ENCODE data around the gene FSTL5.

FSTL5 gene

DNA sequence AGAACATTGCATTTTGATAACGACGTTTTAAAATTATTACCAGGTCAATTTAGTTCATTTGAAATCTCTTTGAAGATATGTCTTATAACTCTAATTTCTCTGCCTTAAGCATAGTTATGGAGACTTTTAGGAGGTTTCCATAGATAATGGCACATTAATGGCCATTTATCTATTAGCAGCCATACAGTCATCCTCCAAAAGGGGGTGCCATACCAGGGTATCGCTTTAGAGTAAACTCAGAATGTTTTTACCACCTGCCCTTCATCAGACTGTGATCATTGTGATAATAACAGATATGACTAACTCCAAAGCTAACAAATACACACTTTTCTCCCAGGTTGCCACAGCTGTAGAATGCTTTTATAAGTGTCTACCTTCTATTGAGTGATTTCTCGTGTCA lies 461.5 kb downstream of the FSTL5 start:
- DNase-seq, result no peak

- DNase-seq, result no peak
Observed at GRCh38 chr4:161696944-161697343, 466.9 kb downstream of the FSTL5 start.

DNA sequence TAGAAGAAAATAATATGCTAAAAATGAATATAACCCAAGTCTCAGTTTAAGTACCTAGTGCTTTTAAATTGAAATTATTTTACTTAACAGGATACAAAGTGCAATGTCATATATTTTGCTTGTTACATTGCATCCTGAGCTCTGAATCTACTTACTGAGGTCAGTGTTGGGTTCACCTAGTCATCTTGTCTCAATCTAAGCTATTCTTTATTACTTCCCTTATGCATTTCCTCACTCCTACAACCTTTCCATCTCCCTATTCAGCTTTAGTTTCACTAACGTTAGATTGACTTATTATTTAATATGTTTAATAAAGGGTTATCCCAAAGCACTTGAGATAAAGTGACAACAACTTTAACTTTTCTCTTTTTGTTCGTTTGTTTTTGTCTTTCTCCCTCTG lies 483.7 kb downstream of the FSTL5 start:
- no peak for DNase-seq

GRCh38 chr4:161664740-161665139 lies 499.1 kb downstream of the FSTL5 start:
- DNase-seq, result no peak

GRCh38 chr4:161663844-161664243 lies 500.0 kb downstream of the FSTL5 start:
- DNase-seq, result no peak

DNA sequence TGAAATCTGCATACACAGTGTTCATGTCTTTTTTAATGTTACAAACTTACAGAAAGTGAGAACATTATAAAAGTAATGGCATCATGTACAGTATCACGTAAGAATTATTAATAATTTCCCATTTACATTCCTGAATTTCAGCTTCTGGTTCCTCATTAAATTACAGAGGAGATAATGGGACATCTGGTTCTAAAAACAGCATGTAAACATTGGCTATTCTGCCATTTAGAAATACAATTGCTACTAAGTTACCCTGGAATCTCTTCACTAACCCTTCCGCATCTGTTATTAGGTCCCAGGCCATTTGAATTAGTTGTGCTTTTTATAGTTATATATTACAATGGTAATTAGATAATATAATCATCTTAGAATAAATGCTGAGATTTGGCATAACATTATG lies 505.1 kb downstream of the FSTL5 start:
- no peak for DNase-seq

- DNase-seq, result no peak
Observed at GRCh38 chr4:161657616-161658015, 506.2 kb downstream of the FSTL5 start.

GRCh38 chr4:161656594-161656993 lies 507.2 kb downstream of the FSTL5 start:
- DNase-seq, result no peak

- no peak for DNase-seq
Observed at GRCh38 chr4:161655148-161655547, 508.7 kb downstream of the FSTL5 start.

DNA sequence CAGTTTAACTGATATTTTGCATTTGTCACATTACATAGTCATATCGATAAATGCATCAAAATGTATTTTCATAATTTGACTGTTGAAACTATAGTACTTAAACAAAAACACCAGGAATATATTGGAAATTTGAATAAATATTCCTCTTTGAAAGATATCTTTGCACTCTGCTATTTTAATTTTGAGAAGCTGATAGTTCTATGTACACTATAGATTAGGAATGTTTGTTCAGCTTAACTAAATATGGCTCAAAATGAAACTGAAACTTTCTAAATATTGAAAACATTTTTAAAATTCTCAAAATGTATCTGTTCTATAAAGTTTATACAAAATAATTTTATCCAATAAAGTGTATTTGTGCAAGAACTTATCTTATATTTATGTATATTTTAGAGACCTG lies 510.1 kb downstream of the FSTL5 start:
- no peak for DNase-seq

- no peak for DNase-seq
Observed at GRCh38 chr4:161651586-161651985, 512.2 kb downstream of the FSTL5 start.

DNA sequence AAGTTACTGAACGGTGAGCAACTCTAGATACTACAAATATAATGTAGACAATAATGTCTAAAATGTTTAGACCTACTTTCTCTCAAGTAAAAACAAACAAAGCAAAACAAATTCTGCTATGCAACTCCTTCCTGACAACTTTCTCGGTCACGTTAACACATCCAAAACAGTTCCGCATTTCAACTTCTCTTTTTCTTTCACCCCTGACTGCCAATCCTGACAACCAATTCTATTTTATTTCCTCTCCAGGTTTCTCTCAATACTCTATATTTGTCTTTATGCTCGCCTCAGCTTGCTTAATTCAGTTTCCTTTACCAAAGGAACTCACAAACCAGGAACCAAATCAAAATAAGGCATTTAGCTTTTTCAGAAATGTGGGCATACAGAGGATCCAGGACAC lies 513.0 kb downstream of the FSTL5 start:
- DNase-seq, result no peak

- DNase-seq, result no peak
Observed at GRCh38 chr4:161647757-161648156, 516.0 kb downstream of the FSTL5 start.

DNA sequence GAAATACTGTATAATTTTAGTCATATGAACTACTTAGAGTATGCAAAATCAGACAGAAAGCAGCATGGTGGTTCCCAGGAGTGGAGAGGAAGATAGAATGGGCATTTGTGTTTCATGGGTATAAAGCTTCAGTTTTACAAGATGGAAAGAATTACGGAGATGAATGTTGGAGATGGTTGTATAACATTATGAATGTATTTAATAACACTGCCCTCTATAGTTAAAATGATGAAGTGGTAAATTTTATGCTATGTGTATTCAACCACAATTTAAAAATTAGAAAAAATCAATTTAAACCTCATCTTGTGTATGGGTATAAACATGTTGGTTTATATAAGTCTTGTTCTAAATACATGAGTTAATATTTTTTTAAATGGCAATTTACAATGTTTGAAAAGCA lies 521.1 kb downstream of the FSTL5 start:
- no peak for DNase-seq

- DNase-seq, result peak; percentile 3
Observed at GRCh38 chr4:161629694-161630441, 533.9 kb downstream of the FSTL5 start.

GRCh38 chr4:161604516-161605300 lies 559.1 kb downstream of the FSTL5 start:
- no peak for DNase-seq

DNA sequence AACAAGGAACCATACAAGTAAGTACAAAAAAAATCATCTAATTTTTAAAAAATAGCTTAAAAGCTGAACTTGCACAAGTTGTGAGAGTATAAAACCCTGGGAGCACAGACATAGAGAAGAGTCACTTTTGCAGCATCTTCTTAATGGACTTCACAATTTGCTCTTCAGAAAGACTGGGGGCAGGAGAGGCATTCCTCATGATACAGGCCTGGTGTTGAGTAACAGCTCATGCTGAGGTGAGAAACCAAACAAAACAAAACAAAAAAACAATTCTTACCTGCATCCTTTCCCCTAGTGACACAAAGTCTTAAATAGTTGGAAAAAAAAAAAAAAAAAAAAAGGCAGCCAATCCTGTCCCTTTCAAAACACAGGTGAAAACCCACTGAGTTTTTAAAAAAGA lies 562.8 kb downstream of the FSTL5 start:
- DNase-seq, result no peak

DNA sequence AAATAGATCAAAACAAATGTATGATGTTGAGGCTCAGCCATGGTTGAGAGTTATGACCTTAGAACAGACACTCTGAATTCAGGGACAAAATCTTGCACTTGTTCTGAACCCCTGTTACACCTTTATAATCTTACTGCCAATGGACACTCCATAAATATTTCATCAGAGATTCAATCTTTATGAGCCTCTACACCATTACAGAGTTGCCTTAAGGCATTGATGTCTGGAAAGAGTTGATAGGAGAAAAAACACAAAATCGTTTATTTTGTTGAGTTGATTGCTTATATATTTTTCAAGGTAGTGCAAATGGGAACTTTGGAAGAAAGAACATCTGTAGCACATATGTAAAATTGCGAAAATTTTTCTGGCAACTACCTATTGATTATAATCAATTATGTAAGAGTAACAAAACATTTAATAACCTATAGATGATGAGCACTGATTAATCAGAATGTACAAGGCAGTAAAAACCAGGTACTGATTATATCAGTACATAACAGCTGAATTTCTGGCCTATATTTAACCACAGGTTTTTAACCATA lies 568.5 kb downstream of the FSTL5 start:
- no peak for DNase-seq

DNA sequence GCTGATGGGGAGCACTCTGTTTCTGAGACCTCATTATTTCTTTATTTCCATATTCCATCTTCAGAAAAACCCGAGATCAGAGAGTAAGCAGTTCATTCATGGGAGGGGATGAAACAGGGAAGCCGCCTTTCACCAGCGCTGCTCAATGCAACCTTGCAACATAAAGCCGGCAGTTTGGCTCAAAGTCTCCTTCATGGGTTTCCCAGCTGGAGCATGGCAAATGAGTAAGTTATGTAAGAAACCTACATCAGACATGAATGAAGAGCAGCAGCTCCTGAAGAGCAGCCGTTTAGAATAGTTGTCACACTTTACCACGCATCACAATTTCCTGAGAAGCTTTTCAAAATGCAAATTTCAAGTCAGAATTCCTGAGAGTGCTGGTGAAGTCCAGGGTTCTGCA lies 578.8 kb downstream of the FSTL5 start:
- no peak for DNase-seq

DNA sequence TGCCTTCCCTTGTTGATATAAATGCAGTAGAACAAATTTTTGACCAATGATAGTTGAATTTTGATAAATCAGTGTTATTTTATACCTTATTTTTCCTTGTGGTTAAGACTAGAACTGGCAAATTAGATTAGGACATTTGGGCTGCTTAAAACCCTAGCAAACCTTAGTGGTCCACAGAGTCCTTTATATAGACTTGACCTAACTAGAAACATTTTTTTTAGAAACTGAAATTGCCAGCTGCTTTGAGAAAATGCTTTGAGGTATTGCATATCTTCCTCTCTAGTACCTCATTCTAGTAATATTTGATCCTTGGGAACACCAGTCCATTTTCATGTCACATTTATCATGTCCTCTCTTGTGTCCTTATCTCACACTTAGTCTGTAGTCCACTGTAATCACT lies 580.3 kb downstream of the FSTL5 start:
- no peak for DNase-seq

GRCh38 chr4:161581262-161582230 lies 582.3 kb downstream of the FSTL5 start:
- DNase-seq, result no peak

GRCh38 chr4:161577579-161578301 lies 586.1 kb downstream of the FSTL5 start:
- DNase-seq, result no peak
